Measurements from ENCODE around the gene RXRB.

DNA sequence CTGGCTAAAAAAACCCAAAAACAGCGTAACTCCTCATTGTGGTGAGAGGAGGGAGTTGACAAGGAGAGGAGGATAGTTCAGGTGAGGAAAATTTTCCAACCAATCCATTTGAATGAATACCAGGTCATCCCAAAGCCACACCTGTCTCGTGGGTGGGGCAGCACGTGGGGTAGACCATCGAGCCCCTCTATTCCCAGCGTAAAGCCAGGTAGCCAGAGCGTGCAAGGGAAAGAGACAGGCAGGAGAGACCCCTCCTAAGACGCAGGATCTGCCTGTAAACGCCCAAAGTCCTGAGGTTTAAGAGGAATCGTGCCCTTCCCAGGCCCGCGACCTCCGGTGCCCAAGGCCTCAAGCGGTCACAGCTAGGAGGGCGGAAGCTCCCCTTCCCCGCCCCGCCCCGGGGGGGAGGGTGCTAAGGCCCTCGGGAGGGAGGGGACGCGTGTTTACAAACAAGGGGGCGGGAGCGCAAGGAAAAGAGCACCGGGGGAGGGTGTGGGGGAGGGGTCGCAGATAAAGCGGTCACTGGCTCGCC lies 712 bp downstream of the RXRB start:
- TF ChIP-seq, protein P1, sequence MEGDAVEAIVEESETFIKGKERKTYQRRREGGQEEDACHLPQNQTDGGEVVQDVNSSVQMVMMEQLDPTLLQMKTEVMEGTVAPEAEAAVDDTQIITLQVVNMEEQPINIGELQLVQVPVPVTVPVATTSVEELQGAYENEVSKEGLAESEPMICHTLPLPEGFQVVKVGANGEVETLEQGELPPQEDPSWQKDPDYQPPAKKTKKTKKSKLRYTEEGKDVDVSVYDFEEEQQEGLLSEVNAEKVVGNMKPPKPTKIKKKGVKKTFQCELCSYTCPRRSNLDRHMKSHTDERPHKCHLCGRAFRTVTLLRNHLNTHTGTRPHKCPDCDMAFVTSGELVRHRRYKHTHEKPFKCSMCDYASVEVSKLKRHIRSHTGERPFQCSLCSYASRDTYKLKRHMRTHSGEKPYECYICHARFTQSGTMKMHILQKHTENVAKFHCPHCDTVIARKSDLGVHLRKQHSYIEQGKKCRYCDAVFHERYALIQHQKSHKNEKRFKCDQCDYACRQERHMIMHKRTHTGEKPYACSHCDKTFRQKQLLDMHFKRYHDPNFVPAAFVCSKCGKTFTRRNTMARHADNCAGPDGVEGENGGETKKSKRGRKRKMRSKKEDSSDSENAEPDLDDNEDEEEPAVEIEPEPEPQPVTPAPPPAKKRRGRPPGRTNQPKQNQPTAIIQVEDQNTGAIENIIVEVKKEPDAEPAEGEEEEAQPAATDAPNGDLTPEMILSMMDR (conservative IDR thresholded peaks at IDR 0.05): no peak
- TF ChIP-seq ZFX (IDR thresholded peaks at IDR 0.05): peak; percentile 28; the same call in 1 of the 2 replicates
